Islet precursor cell (in vitro differentiated cells): ENCODE results near the gene WNK1.

Experiments
- DNase-seq: peaks from one replicate; pipeline ENCODE4 v3.0.0-alpha.2; 2018

WNK1 gene

GRCh38 chr12:867905-868304, 115.5 kb downstream of the WNK1 start:
- DNase-seq: no peak

- DNase-seq: no peak
Observed at GRCh38 chr12:868722-869121, 116.3 kb downstream of the WNK1 start.

DNA sequence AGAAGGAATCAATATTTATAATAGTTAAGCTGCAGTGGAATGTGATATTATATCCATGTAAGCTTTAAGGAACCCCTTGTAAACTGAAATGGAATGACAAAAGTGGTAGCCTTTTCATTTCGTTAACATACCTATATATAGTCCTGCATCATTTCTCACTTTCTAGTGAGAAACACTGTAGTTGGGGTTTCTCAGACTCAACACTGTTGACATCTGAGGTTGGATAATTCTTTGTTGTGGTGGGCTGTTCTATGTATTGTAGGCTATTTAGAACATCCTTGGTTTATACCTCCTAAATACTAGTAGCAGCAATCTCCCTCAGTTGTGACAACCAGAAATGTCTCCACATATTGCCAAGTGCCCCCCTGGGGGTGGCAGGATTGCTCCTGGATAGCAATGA, 118.0 kb downstream of the WNK1 start:
- DNase-seq: no peak

- DNase-seq: no peak
Observed at GRCh38 chr12:873954-874353, 121.6 kb downstream of the WNK1 start.

GRCh38 chr12:879641-880040, 127.3 kb downstream of the WNK1 start:
- DNase-seq: no peak

- no peak for DNase-seq
Observed at GRCh38 chr12:880656-881055, 128.3 kb downstream of the WNK1 start.

- DNase-seq: no peak
Observed at GRCh38 chr12:884746-885414, 132.5 kb downstream of the WNK1 start.

DNA sequence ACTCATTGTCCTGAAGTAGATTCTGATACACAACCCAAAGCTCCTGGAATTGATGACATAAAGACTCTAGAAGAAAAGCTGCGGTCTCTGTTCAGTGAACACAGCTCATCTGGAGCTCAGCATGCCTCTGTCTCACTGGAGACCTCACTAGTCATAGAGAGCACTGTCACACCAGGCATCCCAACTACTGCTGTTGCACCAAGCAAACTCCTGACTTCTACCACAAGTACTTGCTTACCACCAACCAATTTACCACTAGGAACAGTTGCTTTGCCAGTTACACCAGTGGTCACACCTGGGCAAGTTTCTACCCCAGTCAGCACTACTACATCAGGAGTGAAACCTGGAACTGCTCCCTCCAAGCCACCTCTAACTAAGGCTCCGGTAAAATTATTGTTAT, 133.3 kb downstream of the WNK1 start:
- DNase-seq: no peak

DNA sequence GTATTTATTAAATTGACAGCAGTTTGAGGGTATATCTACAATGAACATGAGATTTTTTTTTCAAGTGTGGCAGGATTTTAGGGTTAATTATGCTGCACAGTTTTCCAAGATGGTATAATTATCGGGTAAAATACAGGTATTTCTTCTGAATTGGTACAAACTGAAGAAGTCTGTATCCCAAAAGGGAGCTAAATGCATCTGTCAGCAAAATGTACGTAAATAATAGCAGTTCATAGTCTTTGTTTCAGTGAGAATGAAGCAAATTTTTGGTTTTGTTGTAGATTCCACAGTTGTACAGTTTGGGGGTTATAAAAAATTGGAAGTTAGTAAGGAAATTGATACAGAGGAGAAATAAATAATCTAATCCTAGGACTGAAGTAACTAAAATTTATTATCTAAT, 133.8 kb downstream of the WNK1 start:
- no peak for DNase-seq

GRCh38 chr12:894226-894625, 141.8 kb downstream of the WNK1 start:
- DNase-seq: no peak

- DNase-seq: no peak
Observed at GRCh38 chr12:896031-896430, 143.7 kb downstream of the WNK1 start.

- DNase-seq: no peak
Observed at GRCh38 chr12:897386-897785, 145.0 kb downstream of the WNK1 start.

DNA sequence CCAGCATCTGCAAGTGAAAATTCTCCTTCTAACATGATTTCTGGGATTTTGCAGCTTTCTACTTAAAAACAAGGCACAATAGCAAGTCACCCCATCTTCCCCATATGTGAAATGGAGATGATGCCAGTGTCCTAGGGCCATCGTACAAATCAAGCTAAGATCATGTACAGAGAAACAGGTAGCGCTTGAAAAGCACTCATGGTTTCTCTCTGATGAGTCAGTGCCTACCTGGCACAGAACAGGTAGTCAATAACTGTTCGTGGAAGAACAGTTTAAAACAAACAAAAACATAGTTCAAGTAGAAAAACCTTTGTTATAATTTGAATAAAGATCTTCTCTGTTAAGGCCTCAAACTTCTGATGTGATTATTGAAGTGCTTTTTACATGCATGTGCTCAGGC, 150.2 kb downstream of the WNK1 start:
- no peak for DNase-seq

DNA sequence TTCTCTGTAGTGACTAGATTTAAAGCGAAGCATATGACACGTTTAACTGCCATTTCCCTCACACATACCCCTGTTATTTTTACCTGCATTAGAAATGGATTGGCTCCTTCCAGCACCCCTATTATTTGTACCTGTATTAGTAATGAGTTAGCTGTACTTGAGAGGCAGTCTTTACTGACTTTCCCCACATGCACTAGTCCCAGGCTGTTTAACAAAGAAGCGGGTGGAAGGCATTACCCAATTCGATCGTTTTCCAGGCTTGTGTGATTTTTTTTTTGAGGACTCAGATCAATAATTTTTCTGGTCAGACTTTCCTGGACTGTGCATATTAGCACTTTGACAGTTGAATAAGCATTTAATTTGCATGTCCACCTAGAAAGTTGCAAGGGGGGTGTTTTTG, 150.7 kb downstream of the WNK1 start:
- no peak for DNase-seq

DNA sequence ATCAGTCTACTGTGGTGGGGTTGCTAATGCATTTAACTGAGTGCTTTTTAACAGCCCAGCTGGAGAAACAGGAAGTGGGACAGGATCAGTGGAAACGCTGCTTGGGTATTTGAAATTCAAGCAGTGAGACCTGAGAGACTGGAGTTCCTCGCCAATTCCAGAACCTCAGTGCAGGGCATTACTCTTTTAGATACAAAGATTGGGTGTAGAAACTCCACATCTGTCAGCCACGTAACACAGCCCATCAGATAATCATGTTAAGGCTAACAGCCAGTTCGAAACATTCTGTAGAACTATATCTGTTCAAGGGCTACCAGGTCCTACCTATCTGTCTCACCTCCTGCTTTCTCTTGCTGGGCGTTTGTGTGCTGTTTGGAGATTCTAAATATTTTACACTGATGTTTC, 151.6 kb downstream of the WNK1 start:
- DNase-seq: no peak

DNA sequence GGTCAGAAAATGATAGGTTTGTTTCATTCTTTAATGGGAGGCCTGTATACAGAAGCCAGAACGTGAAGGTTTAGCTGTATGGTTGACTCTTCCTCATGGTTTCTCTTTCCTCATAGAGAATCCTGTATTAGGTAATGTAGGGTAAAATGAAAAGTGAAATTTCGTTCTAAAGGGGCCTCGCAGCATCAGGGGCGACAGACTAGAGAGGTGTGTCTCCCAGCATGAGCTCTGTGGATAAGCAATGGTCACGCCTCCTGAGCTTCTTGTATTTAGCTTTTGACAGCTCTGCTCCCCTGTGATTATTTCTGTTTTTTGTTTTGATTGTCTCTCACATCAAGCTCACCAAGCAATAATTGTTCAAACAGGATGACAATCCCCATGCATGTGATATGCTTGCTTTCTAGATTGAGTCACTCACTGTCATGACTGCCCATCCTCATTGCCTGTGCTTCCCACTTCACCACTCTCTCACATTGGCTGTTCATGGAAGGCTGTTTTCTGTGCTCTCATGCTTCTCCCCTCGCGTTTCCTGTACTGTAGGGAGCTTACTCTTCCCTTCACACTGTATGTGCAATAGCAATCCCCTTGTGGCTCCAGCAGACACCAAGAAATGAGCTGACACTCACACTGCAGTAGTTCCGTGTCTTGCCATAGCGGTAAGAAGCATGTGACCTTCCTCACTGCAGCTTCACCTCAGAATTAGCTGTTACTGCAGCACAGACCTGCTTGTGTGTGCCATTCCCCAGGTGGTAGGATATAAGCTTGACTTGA, 153.1 kb downstream of the WNK1 start:
- DNase-seq: no peak

DNA sequence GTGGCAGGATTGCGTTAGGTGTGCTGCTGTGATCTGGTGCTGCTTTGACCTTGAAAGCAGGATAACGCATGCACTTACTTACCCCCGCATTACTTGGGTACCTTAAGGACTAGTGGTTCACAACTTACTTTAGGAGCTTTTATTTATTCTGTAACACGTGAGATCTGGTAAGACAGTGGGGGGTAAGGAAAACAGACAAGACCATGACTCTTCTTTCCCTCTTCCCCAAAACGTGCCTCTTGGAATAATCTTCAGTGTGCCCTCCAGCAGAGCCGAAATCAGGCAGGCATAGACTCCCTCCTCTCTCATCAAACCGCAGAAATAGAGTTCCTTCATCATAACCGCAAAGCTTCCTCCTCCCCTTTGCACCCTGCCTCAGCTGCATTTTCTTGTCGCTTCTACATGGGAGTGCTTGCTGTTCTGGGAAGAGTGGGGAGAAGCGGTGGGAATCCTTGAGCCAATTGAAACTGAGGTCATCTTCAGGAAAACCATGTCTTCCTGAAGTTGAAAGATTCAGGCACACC, 153.7 kb downstream of the WNK1 start:
- no peak for DNase-seq

GRCh38 chr12:907413-908185, 155.2 kb downstream of the WNK1 start:
- no peak for DNase-seq

DNA sequence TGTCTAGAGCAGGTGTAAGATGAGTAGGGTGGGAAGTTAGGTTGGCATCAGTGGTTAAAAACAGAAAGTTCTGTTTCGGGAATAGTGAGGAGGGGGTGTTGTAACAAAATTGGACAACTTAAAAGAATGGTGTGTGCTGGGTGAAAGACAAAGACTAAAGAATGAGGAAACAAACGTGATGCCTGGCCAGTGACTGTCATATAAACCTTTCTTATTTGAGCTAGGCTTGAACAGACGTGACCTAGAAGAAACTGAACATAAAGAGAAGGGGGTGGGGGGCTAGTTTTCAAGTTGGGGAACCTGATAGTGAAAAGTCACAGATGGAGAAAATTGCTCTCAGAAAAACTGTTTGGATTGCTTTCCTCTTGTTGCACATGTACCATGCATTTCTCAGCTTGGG, 157.5 kb downstream of the WNK1 start:
- no peak for DNase-seq

DNA sequence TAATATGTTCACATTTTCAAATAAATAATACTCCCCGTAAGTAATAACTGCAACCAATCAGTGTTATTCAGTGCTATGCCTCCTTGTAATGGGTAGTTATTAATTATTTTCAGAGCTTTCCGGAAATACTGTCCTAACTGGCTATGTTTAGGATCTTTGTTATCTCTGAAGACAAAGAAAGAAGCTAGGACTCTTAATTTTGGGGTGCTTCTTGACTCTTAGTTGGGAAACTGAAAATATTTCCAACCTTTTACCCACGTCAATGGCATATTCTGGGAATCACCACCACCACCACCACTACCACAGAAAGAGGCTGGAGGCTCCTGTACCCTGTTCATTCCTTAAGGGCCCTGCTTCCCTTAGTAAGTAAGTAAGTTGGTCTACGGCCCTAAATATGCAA, 158.0 kb downstream of the WNK1 start:
- DNase-seq: no peak

DNA sequence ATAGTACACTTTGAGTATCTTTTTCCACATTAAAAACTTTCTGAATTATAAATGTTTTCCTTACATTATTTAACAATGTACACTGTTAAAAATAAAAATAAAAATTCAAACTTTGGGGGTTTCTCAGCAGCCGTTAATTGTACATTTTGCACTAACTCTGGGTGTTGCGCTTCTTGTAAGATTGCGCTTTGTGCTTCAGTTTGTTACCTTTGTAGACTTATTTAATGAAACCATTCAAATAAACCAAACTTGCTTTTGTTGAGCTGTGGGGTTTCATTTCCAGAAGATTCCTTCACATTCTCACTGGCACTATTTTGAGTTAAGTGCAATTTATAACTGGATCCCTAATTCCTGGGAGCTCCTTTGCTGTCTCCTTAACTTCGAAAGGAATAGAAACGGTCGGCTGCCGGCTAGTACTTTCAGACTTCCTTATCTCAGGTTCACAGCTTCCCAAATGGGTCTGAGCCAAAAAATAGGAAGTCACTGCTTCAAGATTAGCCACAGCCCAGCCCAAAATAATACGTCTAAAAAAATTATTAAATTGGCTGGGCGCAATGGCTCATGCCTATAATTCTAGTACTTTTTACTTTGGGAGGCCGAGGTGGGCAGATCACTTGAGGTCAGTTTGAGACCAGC, 158.9 kb downstream of the WNK1 start:
- DNase-seq: no peak

DNA sequence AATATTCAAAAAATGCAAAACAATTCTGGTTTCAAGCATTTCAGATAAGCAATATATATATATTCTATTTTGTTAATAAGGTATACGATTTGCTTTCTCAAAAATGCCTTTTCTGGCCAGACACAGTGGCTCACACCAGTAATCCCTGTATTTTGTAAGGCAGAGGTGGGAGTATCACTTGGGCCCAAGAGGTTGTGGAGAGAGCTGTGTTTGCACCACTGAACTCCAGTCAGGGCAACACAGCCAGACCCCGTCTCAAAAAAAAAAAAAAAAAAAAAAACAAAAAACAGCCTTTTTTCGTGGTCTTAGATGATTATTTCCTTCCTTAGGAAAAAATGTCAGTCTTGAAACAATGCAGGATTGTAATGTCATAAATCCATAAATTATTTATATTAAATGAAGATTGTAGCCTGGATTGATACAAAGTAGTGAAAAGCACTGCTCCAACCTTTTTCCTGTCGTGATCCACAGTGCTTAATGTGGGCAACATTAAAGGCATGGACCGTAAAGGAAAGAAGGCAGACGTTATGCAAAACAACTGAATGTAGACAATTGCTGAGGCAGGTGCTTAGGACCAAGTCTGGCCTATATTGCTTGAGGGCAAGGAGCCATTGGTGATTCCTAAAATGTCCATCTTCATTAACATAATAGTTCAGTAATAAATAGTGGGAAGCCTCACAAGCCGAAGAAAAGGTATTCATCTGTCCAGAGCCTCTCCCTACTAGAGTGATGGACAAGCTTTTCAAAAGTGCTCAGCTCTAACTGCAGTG, 160.3 kb downstream of the WNK1 start:
- no peak for DNase-seq
